Measurements from ENCODE around the gene HELZ2.
"Not testable (repeated sequence)": the region's sequence is repeated elsewhere in the genome, so short reads cannot be mapped to it uniquely, and the experiment has no call there.

HELZ2 gene

DNA sequence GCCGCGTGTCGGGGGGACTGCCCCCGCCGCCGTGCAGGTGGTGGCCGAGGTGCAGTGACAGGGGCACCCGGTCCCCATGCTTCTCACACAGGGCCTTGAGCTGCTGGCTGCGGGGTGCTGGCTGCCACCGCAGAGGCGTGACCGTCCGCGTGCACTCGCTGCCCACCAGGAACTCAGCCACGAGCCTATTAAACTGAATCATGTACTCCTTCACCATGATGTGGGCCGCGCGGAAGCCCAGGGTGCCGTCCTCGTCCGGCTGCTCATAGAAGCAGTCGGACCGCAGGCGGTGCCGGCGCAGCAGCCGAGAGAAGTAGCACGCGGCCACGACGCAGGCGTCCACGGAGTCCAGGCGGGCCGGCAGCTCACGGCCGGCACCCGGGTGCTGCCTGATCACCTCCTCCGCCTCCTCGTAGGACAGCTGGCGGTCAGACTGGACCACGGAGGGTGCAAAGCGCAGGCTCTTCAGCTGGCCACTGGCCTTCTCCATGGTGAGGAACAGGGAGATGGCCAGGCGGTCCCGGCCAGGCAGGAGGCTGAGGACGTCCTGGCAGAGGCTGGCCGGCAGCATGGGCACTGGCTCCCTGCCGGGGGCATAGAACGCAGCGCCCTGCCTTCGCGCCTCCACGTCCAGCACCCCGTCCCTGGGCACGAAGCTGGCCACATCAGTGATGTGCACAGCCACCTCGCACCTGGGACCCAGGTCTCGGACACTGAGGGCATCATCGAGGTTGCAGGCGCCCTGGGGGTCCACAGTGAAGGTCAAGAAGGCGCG lies 9.8 kb downstream of the HELZ2 start:
- DNase-seq = no peak

DNA sequence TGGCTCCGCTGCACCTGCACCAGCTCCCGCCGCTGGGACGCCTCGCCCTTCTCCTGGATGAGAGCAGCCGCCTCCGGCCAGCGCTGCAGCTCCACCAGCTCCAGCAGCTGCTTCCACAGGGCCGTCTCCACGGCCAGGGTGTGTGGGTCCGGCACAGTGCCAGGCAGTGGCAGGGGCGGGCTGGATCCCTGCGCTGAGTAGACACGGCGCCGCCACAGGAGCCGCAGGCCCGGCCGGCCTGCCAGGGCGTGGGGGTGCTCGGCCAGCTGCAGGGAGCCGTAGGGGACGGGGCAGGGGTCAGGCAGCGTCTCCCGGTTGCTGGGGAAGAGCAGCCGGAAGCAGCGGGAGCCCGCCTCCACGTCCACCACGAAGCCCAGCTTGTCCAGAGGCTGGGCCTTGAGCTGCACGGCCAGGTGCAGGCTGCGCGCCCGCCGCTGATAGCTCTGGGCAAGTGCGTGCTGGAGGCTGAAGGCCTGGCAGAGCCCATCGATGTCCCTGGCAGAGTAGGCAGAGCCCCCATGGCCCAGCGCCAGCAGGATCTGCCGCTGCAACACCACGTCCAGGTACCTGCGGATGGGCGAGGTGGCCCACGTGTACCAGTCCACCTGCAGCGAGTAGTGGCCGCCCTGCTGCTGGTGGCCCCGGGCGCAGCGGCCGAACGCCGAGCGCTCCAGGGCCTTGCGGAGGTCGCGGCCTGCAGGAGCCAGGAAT lies 10.7 kb downstream of the HELZ2 start:
- no peak for DNase-seq

DNA sequence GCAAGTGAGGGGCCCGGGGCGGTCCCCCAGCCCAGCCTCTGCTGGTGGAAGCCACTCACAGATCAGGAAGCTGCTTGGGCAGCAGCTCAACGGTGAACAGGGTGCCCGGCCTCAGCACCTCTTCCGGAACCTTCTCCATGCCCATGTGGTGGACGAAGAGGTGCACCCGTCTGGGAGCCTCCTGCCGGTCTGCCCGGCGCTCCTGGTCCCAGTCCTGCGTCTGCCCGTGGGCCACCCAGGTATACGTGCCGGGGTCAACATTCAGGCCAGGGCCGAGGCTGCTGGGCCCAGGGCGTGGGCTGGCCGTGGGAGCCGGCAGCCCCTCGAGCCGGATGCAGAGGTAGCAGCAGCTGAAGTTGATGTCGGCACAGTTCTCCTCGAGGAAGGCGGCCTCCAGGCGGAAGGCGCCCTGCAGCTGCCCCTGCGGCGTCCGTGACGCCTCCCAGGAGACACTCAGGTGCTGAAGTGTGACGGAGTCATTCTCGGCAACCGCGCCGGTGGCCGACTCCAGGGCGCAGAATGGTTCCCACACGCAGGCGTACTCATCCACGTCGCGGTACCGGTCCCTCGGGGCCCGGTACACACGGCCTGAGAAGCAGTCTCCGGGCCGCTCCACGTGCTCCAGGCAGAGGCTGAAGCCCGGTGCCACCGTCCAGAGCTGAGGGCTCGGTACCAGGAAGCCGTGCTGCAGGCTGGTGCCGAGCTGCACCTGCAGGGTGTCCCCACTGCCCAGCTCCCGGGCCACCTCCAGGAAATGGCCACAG lies 11.4 kb downstream of the HELZ2 start:
- DNase-seq = no peak

DNA sequence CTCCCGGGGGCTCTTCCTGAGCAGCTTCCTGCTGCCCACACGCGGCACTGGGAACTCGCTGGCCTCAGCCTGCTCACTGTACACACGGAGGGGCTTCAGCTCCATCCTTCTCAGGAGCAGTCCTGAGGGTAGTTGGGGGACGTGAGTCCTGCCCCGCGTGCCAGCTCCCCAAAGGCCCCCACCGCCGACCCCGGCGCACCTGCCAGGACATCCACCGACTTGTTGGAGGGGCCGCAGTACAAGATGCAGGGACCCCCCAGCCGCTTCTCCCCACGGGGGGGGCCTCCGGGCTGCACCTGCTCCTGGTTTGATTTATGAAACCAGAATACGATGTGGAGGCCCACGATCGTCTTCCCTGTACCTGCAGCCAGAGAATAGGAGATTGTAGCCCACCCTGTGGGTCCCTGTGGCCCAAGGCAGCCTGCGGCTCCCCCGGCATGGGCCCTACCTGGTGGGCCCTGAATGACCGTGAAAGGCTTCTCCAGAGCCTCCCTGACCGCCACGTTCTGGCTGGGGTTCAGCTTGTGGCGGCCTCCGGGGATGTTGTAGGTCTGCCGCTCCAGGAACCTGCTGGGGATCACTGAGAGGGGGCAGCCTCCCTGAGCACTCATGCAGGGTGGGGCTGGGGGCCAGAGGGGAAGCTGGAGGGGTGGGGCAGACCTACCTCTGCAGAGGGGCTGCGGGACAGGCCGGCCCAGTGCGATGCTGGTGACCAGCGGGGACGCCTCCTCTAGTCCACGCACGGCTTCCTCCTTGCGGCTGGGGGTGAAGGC lies 12.2 kb downstream of the HELZ2 start:
- DNase-seq = no peak

DNA sequence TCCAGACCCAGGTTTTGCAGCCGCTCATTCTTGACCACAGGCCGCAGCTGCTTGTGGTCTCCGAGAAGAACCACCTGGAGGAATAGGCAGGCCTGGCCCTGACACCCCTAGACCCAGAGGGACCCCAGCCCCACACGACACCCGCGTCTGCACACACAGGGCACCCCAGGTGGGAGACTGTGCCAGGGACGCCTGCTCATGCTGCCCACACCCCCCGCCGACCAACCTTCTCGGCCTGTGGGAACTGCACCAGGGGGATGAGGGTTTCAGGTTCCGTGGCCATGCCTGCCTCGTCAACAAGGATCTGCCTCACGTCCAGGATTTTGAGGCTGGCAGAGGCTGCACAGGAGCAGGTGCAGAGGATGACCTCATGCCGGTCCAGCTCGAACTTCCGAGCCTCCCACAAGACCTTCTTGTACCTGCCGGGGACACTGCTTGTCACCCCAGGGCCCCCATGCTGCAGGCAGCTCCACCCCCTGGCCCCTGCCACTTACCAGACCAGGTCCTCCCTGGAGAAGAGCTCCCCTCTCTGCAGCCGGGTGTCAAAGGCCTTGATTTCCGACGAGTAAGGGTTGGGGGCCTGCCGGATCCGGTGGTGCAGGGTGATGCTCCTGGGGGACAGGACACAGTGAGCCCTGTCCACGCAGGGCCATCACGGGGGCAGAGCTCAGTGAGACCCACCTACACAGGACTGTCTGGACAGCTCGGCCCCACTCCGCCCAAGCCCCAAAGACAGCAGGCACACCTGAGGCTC lies 13.0 kb downstream of the HELZ2 start:
- DNase-seq = no peak

GRCh38 chr20:63560333-63560805 lies 13.7 kb downstream of the HELZ2 start:
- DNase-seq = no peak

GRCh38 chr20:63559485-63560332 lies 14.3 kb downstream of the HELZ2 start:
- not testable (repeated sequence) for DNase-seq

GRCh38 chr20:63558804-63559484 lies 15.1 kb downstream of the HELZ2 start:
- no peak for DNase-seq

- no peak for DNase-seq
These were observed 16.6 kb downstream of the HELZ2 start for GRCh38 chr20:63557481-63557891.

- no peak for DNase-seq
These were observed 17.1 kb downstream of the HELZ2 start for GRCh38 chr20:63556873-63557478.

- DNase-seq = no peak
These were observed 18.2 kb downstream of the HELZ2 start for GRCh38 chr20:63555661-63556381.

- no peak for DNase-seq
These were observed 19.4 kb downstream of the HELZ2 start for GRCh38 chr20:63554361-63555278.

GRCh38 chr20:63553933-63554290 lies 20.1 kb downstream of the HELZ2 start, which contains the start of gene FNDC11:
TSS of gene FNDC11 (plus strand) at chr20:63554159. CDS start at chr20:63555664, 1,505 bp downstream.
- no peak for DNase-seq

- peak; percentile 26 to 53 for DNase-seq
These were observed 20.6 kb downstream of the HELZ2 start for GRCh38 chr20:63553251-63553932.

GRCh38 chr20:63552481-63553249 lies 21.4 kb downstream of the HELZ2 start:
- DNase-seq = no peak

GRCh38 chr20:63551068-63551467 lies 23.0 kb downstream of the HELZ2 start:
- DNase-seq = no peak

Measured in NCI-H446 (cell line).